Epithelial cell of proximal tubule (primary cell): ENCODE data around the gene KIRREL3. TPM values are rescaled to one million over a fixed set of nuclear protein-coding genes. Genes with fewer than 3 reads are reported as not detected.

Source experiments
- DNase-seq: peaks from one replicate; pipeline ENCODE4 v3.0.0-alpha.2; 2011; ENCODE audit warnings: low read depth
- H3K4me3 ChIP-seq: 2 replicates; pipeline ENCODE4 v1.5.1; 2011; ENCODE audit warnings: low read depth, mild to moderate bottlenecking, low read length
- total RNA-seq: library from RNA; depleted of rRNA; stranded (reverse); fragments of >200 nt; gene quantifications from 2 replicates; pipeline ENCODE4 v1.2.3, GENCODE V29; 2015
- TF ChIP-seq, protein P1 (sequence below): conservative IDR thresholded peaks from 2 replicates; pipeline ENCODE4 v1.5.1; 2012; ENCODE audit warnings: low read depth, mild to moderate bottlenecking, low read length

Gene KIRREL3
- total RNA-seq, 1 donor from 2014 or later, result 5.1 TPM

- no peak overlapping the region for H3K4me3 ChIP-seq
- DNase-seq, result no peak
- TF ChIP-seq, protein P1, sequence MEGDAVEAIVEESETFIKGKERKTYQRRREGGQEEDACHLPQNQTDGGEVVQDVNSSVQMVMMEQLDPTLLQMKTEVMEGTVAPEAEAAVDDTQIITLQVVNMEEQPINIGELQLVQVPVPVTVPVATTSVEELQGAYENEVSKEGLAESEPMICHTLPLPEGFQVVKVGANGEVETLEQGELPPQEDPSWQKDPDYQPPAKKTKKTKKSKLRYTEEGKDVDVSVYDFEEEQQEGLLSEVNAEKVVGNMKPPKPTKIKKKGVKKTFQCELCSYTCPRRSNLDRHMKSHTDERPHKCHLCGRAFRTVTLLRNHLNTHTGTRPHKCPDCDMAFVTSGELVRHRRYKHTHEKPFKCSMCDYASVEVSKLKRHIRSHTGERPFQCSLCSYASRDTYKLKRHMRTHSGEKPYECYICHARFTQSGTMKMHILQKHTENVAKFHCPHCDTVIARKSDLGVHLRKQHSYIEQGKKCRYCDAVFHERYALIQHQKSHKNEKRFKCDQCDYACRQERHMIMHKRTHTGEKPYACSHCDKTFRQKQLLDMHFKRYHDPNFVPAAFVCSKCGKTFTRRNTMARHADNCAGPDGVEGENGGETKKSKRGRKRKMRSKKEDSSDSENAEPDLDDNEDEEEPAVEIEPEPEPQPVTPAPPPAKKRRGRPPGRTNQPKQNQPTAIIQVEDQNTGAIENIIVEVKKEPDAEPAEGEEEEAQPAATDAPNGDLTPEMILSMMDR, result no peak
Measured at GRCh38 chr11:126891556-126892217, 108.9 kb downstream of the KIRREL3 start.

- no peak for DNase-seq
- TF ChIP-seq, protein P1, result no peak
- no peak overlapping the region for H3K4me3 ChIP-seq
Measured at GRCh38 chr11:126890561-126890960, 110.0 kb downstream of the KIRREL3 start.

DNA sequence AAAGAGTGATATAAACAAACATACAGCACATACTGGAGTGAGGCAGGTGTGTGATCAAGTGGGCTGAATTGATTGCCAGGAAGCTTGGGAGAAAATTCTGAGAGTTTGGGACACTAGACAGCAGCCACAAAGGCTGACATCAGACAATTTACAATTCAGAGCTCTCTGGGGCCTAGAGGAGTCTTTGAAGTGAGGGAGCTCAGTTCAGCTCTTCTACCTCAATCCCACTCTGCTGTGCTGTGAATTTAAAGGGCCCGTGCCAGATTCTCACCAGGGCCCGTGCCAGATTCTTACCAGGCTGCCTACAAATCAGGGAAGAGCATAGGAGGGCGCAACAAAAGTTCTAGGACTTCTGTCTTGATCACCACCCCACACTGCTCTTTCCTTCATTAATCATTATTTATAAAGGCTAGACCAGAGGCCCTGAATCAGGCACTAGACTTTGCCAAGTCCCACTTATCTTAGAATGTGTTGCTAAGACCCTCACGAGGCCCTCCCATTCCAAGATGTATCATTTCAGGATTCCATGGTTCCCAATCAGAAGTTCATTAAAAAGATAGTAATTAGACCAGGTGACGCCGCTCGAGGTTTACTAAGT, 112.4 kb downstream of the KIRREL3 start:
- no peak for DNase-seq
- H3K4me3 ChIP-seq, result no peak overlapping the region
- TF ChIP-seq, protein P1, result no peak

GRCh38 chr11:126886636-126887035, 113.9 kb downstream of the KIRREL3 start:
- TF ChIP-seq, protein P1, result no peak
- DNase-seq, result no peak
- H3K4me3 ChIP-seq, result no peak overlapping the region

- no peak for DNase-seq
- H3K4me3 ChIP-seq, result no peak overlapping the region
- TF ChIP-seq, protein P1, result no peak
Measured at GRCh38 chr11:126886085-126886484, 114.5 kb downstream of the KIRREL3 start.

DNA sequence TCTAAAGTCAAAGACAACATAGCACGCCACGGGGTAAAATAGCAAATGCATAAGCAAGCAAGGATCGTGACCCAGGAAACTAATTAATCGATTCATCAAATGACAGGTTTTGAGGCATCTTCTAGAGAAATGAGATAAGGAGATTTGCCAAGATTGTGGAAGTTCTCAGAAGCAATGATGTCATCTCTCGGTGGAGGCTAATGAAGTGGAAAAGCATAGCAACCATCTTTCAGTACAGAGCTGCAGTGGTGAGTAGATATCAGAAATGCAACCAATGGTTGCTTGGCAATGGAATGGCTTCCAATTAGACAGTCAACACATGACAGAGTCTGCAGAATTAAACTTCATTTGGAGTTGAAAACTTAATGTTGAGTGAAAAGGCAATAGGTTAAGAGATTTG, 116.0 kb downstream of the KIRREL3 start:
- TF ChIP-seq, protein P1, result no peak
- no peak overlapping the region for H3K4me3 ChIP-seq
- peak; percentile 31 for DNase-seq

DNA sequence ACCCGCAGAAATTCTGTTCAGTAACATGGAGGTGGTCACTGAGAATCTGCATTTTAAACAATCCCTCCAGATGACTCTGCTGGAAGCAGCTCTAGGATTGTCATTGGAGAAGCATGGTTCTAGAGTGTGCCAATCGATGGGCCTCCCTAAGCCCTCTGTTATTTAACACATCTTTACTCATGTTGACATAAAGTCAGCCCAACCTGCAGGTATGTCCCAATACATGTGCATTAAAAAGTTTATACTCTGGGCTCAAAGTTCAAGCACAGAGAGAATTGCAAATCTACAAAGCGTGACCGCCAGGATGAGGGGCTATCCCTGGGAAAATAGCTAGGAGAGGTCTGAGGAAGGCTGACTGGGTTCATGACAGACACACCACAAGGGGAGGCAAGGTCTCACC, 116.4 kb downstream of the KIRREL3 start:
- H3K4me3 ChIP-seq, result no peak overlapping the region
- TF ChIP-seq, protein P1, result no peak
- no peak for DNase-seq
